Measurements from ENCODE around the gene WNT1. TPM values are rescaled to one million over a fixed set of nuclear protein-coding genes. Genes with fewer than 3 reads are reported as not detected.

The WNT1 gene
- total RNA-seq, 1 donor from 2014 or later: not detected

DNA sequence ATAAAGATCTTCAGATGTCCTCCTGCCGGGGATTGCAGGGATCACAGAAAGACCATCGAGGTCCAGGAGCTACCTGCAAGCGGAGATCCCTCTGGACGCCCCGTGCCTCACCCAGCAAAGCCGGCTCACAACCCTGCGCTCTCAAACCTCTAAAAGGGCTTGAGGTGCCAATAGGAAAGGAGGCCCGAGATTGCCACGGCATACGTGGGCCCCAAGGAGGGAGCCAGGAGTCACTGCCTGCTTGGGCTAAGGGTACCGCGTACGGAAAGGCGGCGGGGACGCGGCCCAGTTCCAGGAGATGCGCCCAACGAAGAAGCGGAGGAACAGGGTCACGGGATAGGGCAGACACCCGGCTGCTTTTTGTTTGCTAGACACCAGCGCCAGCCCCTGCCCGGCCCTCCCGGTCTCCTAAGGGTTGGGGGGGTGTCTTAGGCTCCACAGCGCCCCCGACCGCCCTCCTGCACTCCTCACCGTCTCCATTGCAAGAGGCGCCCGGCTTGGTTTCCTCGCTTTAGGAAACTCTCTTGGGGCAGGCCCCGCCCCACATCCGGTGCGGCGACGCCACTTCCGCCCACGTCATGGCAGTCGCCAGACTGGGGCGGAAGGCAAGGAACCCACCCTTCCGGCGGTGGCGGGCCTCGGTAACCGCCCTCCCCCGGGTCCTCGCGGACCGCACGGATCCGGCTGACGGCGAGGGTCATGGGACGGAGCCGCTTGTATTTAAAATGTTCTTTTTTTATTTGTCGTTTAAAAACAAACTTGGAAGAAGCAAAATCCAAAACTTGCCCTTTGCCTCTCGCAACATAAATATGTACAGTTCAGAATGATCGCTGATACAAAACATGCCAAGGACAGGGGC is 40.4 kb downstream of the WNT1 start, which contains the start of gene PRKAG1:
TSS of gene PRKAG1 (minus strand) at position 516 of the 859 bp plus-strand sequence. CDS start at position 480, 36 bp downstream.
- peak; percentile 52 for DNase-seq (ENCODE audit: low read depth)
- TF ChIP-seq, protein P1, sequence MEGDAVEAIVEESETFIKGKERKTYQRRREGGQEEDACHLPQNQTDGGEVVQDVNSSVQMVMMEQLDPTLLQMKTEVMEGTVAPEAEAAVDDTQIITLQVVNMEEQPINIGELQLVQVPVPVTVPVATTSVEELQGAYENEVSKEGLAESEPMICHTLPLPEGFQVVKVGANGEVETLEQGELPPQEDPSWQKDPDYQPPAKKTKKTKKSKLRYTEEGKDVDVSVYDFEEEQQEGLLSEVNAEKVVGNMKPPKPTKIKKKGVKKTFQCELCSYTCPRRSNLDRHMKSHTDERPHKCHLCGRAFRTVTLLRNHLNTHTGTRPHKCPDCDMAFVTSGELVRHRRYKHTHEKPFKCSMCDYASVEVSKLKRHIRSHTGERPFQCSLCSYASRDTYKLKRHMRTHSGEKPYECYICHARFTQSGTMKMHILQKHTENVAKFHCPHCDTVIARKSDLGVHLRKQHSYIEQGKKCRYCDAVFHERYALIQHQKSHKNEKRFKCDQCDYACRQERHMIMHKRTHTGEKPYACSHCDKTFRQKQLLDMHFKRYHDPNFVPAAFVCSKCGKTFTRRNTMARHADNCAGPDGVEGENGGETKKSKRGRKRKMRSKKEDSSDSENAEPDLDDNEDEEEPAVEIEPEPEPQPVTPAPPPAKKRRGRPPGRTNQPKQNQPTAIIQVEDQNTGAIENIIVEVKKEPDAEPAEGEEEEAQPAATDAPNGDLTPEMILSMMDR (conservative IDR thresholded peaks at IDR 0.05; ENCODE audit: low read depth, low read length): peak; percentile 56

GRCh38 chr12:49019120-49019430 is 41.0 kb downstream of the WNT1 start:
- H3K4me3 ChIP-seq (ENCODE audit: low read depth, low read length): peak overlapping the region; percentile 64
- TF ChIP-seq, protein P1 (conservative IDR thresholded peaks at IDR 0.05; ENCODE audit: low read depth, low read length): no peak
- DNase-seq (ENCODE audit: low read depth): no peak

More for the DNA sequence above, 40.4 kb downstream of the WNT1 start, which contains the start of gene PRKAG1:
- H3K4me3 ChIP-seq (ENCODE audit: low read depth, low read length): peak within 1 kb of the TSS; percentile 64

- TF ChIP-seq, protein P1 (conservative IDR thresholded peaks at IDR 0.05; ENCODE audit: low read depth, low read length): peak; percentile 37
- H3K4me3 ChIP-seq (ENCODE audit: low read depth, low read length): no peak overlapping the region
- DNase-seq (ENCODE audit: low read depth): no peak
Measured at GRCh38 chr12:49019443-49020324, 41.6 kb downstream of the WNT1 start.

DNA sequence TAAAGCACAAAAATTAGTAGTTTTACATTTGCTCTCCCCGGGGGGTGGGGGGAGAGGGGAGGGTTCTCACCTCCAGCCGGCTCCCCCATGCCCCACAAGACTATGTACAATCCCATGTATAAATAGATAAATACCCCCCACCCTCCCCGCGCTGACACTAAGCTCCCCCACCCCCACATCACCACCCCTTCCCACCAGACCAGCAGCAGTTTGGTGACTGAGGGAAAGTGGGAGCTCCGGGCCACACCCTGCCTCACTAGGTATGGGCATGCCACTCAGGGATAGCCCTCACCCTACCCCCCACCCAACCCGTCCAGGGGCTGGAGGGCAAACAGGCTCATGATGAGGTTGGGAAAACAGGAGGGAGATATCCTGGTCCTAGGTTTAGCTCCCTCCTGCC is 42.3 kb downstream of the WNT1 start:
- DNase-seq (ENCODE audit: low read depth): no peak
- no peak overlapping the region for H3K4me3 ChIP-seq (ENCODE audit: low read depth, low read length)
- TF ChIP-seq, protein P1 (conservative IDR thresholded peaks at IDR 0.05; ENCODE audit: low read depth, low read length): no peak

- no peak for DNase-seq (ENCODE audit: low read depth)
- TF ChIP-seq, protein P1 (conservative IDR thresholded peaks at IDR 0.05; ENCODE audit: low read depth, low read length): no peak
- H3K4me3 ChIP-seq (ENCODE audit: low read depth, low read length): no peak overlapping the region
Measured at GRCh38 chr12:49021292-49021915, 43.3 kb downstream of the WNT1 start.

- TF ChIP-seq, protein P1 (conservative IDR thresholded peaks at IDR 0.05; ENCODE audit: low read depth, low read length): no peak
- DNase-seq (ENCODE audit: low read depth): no peak
- no peak overlapping the region for H3K4me3 ChIP-seq (ENCODE audit: low read depth, low read length)
Measured at GRCh38 chr12:49022558-49023178, 44.5 kb downstream of the WNT1 start.

All from epithelial cell of proximal tubule (primary cell).